NK-92 (cell line): Measurements from ENCODE around the gene PJA2.

Source experiments
- DNase-seq: peaks from one replicate; lab custom pipeline; 2025; ENCODE audit not compliant: unreplicated experiment; lab: John Stamatoyannopoulos, UW

Gene PJA2

DNA sequence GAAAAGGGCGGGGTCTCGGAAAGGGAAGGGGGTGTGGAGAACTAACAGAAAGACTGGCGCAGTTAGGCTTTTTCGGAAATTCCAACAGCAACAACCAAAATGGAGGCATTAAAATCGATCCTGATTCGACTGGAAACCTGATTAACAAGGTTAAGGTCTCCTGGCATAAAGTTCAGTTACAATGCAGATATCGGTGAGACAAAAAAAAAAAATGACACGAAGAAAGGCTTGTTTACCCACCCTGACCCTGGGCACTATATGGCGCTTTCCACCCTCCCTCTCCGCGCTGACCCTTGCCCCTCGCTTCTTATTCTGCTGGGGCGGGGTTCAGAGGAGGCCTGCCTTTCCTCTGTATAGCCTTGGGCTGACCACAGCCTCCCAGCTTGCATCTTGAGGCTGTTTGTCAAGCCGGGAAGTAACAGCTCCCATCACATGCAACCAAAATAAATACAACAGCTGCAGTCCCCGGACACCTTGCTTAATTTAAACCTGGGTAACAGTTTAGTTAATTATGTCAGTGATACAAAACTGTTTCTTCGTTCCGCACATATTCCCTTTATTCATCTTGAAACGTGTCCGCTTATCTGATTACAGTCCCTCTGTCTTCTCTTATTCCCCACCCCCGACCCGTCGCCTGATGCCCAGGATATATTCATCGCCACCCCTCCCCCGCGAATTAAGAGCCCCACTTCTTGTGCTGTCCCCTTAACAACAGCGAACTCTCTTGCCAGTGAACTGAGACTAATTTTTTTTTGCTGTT lies 795 bp upstream of the PJA2 start:
- DNase-seq: no peak

DNA sequence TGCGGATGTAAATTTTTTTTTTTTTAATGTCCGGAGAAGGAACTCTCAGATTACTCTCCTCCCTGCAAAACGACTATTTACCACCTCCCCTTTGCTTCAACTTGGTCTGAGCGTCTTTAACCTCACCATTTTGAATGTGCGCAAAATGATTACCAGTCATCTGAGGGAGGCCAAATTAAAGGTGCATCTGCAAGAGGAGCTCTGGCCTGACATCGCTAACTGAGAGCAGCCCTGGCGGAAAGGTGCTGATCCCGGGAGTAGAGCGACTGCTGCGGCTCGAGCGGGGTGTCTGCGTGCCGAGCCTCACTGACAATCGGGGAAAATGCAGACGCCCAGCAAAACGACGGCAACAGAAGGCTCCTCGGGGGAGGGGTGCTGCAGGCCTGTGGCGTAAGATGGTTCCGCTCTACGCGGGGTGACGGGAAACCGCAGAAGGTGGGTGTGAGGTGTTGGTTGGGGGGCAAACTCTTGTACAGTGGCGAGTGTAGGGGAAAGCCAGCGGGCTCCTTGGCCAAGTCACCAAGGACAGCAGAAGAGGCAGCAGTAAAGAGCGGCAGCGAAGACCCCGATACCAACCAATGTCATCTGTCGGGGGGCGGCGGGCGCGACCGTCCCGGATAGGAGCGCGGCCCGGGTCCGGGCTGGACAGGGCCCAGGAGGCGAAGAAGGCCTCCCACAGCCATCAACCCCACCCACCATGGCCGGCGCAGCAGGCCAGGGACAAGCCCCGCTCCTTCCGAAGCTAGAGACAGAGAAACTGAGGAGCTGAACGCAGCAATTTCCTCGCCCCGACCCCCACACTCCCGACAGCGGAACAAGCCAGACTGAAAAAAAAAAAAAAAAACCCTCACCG lies 557 bp downstream of the PJA2 start:
- DNase-seq: peak; percentile 14

DNA sequence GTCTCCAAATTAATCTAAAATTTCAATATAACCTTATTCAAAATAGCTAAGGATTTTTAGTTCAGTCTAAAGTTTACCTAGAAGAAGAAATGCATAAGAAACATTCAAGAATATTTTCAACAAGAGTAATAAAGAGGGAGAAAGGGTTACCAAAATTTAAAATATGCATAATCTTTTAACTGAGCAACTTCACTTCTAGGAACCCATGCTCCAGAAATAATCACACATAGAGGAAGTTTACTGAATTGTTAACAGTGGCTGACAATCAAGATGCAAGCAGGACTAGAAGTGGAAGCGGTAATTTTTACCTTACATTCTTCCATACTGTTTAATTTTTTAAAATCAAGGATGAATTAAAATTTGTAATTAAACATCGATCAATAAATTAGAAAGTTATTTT lies 1.9 kb downstream of the PJA2 start:
- no peak for DNase-seq

DNA sequence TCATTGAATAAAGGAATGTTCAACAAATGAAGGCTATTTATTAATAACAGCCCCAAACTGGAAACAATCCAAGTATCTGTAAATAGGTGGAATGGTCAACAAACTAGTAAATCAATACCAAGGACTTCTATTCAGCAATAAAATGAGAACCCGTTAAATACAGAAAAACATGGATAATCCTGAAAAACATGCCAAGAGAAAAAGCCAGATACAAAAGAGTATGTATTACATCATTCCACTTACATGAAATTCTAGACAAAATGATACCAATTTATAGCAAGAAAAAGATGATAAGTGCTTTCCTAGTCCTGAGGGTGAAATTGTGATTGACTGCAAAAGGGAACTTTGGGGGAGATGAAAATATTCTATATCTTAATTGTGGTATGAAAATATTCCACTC lies 3.1 kb downstream of the PJA2 start:
- DNase-seq: no peak

DNA sequence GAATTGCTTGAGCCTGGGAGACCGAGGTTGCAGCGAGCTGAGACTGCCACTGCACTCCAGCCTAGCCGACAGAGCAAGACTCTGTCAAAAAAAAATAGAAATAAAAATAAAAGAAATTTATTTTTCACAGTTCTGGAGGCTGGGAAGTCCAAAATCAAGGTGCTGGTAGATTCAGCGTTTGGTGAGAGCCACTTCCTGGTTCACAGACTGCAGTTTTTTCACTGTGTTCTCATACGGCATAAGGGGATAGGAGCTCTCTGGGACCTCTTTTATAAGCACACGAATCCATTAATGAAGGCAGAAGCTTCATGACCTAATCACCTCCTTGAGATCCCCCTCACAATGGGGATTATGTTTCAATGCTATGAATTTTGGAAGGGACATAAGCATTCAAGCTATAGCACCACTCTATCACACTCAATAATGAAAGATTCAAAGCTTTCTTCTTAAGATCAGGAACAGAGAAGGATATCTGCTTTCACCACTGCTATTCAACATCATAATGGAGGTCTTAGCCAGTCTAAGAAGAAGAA lies 5.3 kb downstream of the PJA2 start:
- DNase-seq: no peak

DNA sequence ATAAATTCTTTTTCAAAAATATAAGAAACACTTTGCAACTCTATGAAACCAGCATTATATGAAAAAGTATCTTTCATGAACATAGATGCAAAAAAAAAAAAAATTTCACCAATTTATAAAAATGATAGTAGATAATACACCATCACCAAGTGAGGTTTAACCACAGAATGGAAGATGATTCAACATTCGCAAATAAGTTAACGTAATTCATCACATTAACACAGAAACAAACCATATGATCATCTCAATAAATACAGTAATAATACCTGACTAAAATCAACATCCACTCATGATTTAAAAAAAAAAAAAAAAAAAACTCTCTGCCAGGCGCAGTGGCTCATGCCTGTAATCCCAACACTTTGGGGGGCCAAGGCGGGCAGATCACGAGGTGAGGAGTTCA lies 6.3 kb downstream of the PJA2 start:
- DNase-seq: no peak

DNA sequence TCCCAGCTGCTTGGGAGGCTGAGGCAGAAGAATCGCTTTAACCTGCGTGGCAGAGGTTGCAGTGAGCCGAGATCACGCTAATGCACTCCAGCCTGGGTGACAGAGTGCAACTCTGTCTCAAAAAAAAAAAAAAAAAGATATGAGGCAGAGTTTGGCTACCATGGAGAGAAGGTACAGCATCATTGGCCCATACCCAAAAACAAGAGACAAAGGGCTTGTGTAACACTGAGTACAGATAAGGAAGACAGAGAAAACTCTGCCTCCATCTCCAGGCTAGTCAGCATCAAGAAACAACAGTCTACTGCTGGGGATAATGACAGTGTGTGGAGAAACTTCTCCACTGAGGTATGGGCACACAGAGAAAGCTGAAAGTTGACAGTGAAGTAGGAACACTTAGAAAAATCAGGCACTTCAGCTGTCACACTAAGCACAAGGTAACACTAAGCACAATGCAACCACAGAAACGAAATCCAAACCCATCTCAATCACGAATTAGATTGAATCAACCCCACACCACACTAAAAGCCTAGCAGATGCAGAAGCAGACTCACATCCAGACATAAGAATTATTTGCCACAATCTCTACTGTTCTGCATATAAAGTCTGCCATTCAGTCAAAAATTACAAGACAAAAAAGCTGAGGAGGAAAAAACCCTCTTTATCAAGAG lies 10.5 kb downstream of the PJA2 start:
- no peak for DNase-seq

DNA sequence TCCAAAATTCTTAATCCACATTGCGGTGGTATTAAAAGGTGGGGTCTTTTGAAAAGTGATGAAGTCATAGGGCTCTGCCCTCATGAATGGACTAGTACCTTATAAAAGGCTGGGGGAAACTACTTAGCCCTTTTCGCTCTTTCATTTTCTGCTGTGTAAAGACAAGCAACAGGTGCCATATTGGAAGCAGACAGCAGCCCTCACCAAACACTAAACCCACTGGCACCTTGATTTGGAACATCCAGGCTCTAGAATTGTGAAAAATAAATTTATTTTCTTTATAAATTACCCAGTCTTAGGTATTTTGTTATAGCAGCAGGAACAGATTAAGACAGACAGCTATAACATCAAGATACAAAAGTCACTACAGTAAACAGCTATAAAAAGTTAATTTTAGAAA lies 12.8 kb downstream of the PJA2 start:
- DNase-seq: no peak

DNA sequence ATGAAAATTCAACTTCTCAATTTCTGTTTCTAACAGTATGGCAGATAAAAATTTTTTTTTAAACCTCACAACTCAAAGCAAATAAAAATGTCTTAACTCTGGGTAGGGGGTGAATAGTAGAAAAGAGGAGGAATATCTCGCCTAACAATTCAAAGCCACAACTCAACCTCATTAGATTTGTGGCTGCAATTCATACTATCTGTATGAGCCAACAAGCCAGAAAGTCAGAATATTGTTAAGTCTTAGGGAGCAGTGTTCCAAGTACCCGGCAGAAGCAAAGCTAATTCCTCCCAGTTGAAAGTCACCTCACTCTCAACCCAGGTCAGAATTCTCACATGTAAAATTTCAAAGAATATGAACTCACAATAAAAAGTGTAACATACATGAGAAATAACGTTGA lies 15.0 kb downstream of the PJA2 start:
- DNase-seq: no peak

DNA sequence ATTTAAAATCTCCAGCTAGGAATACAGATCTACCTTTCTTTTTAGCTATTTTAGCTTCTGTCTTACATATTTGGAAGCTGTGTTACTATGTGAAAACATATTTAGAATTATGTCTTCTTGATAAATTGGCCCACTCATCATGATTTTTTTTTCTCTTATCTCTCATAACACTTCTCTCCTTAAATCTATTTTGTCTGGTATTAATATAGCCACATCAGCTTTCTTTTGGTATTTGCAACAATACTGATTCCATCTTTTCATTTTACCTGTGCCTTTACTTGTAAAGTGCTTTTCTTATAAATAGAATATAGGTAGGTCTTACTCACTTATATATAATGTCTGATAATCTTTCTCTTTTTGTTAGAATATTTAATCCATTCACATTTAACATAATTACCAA lies 19.6 kb downstream of the PJA2 start:
- no peak for DNase-seq

DNA sequence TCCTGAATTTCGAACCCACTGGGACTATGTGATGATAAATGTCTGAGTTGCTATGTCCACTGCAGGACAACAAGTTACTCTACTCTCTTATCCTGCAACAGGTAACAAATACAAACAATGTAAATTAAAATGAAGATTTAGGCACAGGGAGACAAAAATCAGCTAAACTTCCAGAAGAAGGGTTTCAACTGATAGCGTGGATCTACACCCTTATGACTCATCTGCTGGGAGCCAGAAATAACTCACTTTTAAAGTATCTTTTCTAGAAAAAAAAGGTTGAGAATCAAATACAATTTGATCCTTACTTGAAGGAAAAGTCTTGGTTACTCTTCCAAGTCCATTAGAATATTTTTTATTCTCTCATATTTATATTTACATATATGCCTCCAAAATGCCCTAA lies 21.4 kb downstream of the PJA2 start:
- no peak for DNase-seq

DNA sequence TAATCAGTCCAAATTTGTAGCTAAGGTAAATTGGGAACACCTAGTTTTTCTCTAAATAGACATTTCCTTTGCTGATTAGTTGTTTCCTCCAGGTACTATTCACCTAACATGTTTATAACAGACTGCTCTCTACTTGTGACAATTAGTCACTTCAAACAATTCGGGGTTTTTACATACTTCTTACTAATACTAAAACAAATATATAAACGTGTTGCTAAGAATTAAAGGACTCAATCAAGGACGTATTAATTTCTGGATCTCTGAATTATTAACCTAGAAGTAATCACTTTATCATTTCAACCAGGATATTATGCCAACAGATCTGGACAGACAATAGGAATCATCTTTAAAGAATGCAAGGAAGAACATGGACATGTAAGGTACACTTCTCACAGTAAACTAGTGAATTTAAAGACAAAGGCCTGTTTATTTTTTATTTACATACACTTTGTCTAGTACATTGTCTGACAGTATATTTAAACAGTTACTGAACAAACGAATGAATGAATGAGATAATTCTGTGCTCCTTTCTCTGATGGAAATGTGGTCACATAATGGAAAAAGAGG lies 22.3 kb downstream of the PJA2 start:
- DNase-seq: no peak

DNA sequence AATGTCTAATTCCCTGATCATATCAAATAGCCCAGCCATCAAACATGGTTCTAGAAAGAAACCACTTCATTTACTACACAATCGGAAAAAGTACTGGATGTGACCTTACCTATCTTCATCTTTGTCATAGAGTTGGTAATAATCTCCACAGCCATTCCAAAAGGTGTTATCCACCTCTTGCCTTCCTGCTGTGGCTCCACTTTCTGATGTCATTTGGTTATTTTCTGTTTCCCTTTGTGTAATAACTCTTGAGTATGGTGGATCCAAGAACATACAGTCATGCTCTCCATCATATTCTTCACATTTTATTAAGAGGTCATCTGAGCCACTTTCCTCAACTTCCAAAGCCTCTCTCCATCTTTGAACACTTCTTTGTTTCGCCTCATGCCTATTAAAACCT lies 31.7 kb downstream of the PJA2 start:
- no peak for DNase-seq

DNA sequence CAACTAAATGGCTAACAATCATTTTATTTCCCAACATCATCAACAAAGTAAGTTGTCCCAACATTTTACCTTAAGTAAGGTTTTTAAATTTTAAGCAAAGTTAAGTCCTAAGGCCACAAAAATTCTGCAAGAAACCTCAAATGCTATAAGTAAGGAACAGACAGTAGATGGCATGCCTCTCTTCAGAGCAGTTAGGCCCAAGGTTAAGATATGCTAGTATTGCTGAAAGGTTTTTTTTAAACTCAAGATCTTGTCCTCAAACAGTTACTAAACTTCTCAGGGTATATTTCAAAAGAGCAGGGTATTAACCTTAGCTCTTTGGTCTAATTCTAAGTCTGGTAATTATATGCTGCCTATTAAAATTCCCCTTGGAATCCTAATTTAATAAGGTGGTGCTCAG lies 35.1 kb downstream of the PJA2 start:
- no peak for DNase-seq

DNA sequence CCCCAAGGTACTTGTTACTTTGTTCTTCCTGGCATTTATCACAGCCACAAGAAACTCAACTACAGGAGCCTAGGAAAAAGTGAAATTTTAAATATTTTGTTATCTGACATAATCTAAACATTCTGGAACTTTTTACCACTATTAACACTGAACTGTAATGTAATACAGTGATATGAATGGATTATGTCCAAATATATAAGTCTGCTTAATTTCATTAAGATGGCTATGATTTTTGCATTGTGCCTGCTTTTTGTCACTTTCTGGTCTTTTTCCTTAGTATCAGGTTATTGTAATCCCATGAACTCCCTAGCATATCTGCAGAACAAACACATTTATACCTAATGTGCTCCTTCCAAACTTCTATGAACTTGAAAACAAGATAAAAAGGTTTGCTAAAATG lies 35.8 kb downstream of the PJA2 start:
- DNase-seq: no peak

DNA sequence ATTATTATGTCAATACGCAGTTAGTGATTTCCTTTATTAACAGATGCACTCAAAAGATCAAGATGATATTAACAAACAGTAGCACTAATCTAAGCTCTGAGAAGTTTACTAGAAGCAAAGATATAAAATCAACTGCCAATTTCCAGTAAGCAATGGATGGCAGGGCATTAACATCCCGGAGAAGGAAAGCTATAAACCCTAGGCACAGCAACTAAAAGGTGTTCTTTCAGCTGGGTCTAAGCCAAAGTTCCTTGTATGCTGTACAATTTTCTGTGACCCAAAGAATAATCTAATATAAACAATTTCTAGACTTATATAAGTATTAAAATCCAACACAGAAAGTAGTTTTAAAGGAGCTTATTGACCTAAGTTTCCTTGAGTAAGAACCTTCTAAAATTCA lies 39.4 kb downstream of the PJA2 start:
- DNase-seq: no peak

DNA sequence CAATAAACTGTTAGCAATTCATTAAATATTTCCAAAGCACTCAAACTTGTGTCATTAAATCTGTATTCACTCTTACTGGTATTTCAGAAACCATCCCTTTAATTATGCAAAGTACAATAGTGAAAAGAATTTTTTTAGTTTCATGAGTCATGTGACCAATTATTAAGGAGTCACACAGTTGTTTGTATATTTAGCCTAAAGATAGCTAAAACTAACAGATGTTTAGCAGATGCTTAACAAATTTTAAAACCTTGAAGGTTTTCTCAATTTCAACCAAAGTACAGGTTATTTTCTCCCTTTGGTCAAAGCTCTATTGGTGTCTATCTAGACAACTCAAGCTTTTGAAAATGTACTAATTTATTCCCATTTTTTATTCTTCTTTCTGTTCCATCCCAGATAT lies 44.1 kb downstream of the PJA2 start:
- no peak for DNase-seq

DNA sequence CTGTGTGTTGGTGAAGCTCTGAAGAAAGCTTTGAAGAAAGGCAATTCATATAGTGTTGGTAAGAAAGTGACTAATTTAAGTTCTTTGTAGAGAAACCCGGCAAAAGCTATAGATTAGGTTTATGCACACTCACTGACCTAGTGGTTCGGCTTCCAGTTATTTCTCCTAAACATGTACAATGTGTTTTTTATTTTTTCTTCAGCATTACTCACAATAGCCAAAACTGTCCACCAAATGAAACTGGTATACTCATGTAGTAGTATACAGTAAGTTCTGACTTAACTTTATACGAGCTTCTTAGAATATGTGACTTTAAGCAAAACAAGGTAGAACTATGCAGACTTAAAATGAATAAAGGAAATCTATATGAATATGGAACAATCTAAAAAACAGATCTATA lies 44.8 kb downstream of the PJA2 start:
- DNase-seq: no peak

DNA sequence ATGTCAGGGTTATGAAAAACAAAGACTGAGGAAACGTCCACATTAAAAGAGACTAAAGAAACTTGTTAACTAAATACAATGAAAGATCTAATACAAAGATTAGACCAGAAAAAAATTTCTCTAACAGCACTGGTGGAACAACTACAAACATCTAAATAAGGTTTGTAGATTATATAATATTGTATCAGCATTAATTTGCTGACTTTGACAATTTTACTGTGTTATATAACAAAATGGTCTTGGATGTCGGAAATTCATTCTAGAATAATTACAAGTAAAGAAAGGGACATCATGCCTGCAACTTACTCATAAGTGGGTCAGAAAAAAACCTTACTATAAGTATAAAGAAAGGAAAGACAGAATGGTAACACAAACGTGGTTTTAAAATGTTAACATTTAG lies 50.1 kb downstream of the PJA2 start:
- DNase-seq: no peak

DNA sequence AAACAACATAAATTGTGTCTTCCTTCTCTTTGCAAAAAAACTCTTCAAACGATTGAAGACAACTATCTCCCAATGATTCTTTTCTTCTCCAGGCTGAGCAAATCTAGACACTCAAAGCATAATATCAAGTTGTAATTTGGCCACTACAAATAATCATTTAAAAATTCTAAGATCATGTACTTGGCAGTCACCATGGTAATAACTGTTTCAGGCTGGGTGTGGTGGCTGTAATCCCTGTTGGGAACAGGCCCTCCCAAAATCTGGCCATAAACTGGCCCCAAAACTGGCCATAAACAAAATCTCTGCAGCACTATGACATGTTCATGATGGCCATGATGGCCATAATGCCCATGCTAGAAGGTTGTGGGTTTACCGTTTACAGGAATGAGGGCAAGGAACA lies 52.0 kb downstream of the PJA2 start:
- DNase-seq: no peak

DNA sequence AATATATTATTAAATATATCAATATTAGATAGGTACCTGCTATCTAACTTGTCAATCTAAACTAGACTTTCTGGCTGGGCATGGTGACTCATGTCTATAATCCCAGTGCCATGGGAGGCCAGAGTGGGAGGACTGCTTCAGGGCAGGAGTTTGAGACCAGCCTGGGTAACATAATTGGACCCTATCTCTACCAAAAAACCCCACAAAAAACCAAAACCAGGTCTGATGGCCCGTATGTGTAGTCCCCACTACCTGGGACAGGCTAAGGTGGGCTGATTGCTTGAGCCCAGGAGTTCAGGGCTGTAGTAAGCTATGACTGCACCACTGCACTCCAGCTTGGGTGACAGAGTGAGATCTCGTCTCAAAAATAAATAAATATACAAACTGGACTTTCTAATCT lies 55.0 kb downstream of the PJA2 start:
- no peak for DNase-seq
